ENCODE measurements around the gene DFFA.
A peak's percentile ranks its signal among the peaks of the same experiment; 100 is the strongest.

DFFA gene, protein sequence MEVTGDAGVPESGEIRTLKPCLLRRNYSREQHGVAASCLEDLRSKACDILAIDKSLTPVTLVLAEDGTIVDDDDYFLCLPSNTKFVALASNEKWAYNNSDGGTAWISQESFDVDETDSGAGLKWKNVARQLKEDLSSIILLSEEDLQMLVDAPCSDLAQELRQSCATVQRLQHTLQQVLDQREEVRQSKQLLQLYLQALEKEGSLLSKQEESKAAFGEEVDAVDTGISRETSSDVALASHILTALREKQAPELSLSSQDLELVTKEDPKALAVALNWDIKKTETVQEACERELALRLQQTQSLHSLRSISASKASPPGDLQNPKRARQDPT

DNA sequence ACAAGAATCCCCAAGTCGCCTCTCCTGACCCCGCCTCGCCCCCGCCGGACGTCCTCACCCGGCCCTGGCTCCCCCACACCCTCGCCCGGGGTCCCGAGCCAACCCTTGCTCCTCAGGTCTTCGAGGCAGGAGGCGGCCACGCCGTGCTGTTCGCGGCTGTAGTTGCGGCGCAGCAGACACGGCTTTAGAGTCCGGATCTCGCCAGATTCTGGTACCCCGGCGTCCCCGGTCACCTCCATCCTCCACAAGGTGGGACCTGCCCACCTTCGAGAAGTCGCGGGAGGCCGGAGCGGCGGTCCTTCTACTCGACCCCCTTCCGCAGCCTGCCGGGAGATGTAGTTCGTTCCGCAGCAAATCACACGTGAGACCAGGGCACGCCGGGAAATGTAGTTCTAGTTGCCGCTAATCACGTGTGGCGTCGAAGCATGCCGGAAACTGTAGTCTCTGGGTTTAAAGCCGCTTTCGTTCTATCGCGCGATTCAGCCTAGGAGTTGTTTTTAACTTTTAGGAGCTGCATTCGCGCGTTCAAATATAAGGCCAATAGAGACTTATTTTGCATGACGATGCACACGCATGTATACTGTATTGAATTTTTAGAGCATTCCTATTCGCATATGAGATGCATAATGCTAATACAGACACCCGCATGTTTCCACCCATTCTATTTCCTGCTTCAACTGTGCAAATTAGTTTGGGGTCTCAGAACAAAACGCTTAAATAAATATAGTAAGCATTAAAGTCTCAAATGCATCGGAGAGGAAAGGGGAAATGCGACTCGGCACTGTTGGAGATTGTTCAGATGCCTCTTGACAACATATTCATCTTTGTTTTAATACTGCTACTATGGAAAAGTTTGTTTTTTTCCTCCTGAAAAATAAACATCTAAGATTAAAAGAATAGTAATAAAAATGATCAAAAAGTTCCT, at the start of gene DFFA:
TSS of gene DFFA (minus strand) at position 310 of the 925 bp plus-strand sequence. CDS start at position 239, 71 bp downstream.
- DNase-seq (ENCODE audit: low read depth, low spot score) = peak; percentile 88

- no peak for DNase-seq (ENCODE audit: low read depth, low spot score)
Observed at GRCh38 chr1:10521537-10522157, 49.3 kb upstream of the DFFA start.

DNA sequence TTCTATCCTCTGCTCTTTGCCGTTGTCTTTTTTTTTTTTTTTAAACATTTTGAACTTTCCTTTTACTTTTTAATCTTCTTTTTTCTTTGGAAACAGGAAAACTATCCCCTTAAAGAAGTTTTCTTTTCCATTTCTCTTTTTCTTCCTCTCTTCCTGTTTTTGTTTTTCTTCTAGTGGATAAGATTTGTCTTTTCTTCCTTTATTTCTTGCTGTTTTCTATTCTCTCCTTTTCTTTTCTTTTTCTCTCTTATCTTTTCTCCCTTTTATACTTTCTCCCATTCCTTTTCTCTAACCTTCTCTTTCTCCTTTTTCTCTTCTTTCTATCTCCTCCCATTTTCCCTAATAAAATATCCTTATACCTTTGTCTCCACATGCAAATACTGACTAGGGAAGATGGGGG, 48.6 kb upstream of the DFFA start:
- DNase-seq (ENCODE audit: low read depth, low spot score) = no peak

DNA sequence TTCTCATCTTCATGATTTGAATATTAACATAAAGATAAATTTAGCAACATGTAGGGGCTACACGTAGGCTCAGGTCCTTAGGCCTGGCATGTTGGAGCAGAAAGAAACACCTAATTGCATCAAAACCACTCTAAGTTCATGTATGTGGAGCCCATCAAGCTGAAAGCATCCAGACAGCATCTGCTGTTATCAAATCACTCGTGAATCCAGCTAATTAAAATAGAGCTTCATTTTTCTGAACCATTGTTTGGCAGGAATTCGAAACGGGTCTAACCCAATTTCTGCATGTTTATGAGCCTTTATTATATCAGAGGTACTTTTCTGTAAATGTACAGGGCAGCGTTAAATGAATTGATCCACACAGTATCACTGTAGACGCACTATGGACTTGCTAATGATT, 48.2 kb upstream of the DFFA start:
- DNase-seq (ENCODE audit: low read depth, low spot score) = no peak

- DNase-seq (ENCODE audit: low read depth, low spot score) = no peak
Observed at GRCh38 chr1:10519016-10519417, 46.7 kb upstream of the DFFA start.

GRCh38 chr1:10517677-10517982, 45.3 kb upstream of the DFFA start:
- no peak for DNase-seq (ENCODE audit: low read depth, low spot score)

GRCh38 chr1:10516925-10517676, 44.8 kb upstream of the DFFA start:
- no peak for DNase-seq (ENCODE audit: low read depth, low spot score)

DNA sequence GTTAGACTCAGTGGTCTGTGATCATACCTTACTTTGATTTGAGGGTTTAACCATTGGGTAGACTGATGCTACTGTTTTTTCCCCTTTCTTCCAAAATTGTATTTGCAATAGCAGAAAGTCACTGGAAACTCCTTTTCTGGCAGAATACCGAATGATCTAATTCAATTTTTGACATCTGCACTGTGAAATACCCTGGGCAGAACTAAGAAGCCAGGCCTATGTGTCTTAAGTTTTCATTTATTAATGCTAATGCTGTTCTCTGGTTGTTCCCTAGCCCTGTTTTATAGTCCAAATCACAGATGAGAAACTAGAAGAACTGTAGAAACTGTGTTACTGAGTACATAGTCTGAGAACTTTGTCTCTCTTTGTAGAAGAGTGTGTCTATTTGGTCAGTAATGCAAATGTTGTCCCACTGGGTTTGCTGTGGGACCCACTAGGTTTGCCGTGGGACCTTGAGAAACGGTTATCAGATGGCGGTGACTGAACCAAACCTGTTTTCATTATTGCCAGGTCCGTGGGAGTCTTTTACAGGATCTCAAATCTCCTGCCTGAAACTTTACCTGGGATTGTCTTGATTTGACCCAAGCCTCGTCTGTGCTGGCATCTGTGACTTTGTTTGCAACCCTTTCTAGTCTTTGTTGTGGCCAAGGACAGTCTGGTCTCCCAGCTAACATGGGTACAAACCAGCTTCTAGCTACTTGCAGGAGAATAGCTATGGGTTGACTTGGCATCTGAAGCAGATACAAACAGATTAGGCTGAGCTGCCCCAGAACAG, 43.8 kb upstream of the DFFA start:
- DNase-seq (ENCODE audit: low read depth, low spot score) = no peak

- no peak for DNase-seq (ENCODE audit: low read depth, low spot score)
Observed at GRCh38 chr1:10515301-10515975, 43.1 kb upstream of the DFFA start.

GRCh38 chr1:10514490-10515235, 42.3 kb upstream of the DFFA start:
- DNase-seq (ENCODE audit: low read depth, low spot score) = no peak

DNA sequence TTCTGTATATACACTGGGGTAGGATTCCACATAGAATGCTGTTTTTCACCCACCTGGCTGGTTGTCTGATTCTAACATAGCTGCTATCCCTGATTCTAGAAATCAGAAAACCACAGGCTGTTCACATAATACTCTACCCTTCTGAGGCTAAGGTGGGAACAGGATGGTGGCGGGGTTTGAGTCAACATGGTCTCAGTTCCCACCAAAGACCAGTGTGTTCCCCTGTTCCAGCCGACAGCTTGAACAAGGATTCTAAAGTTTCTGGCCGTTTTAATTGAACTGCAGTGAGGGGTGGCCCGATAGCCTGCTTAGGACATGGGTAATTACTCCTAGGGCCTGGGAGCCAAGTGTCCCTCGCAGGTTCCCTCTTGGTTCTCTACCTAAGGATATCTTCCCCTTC, 40.9 kb upstream of the DFFA start:
- DNase-seq (ENCODE audit: low read depth, low spot score) = no peak

- DNase-seq (ENCODE audit: low read depth, low spot score) = no peak
Observed at GRCh38 chr1:10511494-10511885, 39.2 kb upstream of the DFFA start.

- peak; percentile 69 for DNase-seq (ENCODE audit: low read depth, low spot score)
Observed at GRCh38 chr1:10510520-10511493, 38.5 kb upstream of the DFFA start.

GRCh38 chr1:10509809-10510509, 37.6 kb upstream of the DFFA start:
- DNase-seq (ENCODE audit: low read depth, low spot score) = no peak

DNA sequence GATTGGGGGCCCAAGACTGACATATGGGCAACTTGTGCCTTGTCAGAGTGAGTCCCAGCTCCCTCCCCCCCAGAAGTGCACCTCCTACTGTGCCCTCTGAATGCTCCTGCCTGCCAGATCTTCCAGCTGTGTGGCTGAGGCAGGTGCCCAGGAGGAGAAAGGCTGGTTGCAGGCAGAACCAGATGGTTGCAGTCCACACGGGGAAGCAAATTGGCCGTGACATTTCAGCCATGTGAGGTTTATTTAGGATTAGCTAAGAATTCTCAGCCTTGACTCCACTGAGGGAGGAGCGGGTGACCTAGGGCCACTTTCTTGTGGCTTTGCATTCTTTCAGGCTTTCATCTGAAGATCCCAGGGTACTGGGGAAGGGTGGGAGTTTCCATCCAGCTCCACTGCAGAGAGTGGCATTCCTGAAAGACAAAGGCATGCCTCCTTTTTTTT, 36.2 kb upstream of the DFFA start:
- DNase-seq (ENCODE audit: low read depth, low spot score) = no peak

- no peak for DNase-seq (ENCODE audit: low read depth, low spot score)
Observed at GRCh38 chr1:10507111-10507879, 35.0 kb upstream of the DFFA start.

DNA sequence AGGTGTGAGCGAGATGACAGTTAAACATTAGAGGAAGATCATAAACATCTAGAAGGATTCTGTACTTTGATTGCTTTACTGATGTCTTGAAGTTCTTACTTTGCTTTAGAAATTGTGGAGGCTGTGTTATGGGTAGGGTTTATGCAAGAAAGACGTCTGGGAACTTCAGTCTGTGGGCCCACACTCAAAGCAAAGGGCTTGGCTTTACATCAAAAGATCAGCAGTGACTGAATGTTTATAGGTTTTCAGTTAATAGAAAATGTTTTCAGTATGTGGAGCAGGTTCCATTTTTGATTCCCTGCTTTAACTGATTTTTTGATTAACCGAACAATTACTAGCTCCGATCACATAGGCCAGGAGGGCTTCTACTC, 34.3 kb upstream of the DFFA start:
- DNase-seq (ENCODE audit: low read depth, low spot score) = no peak
